Measurements from ENCODE around the gene PRRT4.

DNA sequence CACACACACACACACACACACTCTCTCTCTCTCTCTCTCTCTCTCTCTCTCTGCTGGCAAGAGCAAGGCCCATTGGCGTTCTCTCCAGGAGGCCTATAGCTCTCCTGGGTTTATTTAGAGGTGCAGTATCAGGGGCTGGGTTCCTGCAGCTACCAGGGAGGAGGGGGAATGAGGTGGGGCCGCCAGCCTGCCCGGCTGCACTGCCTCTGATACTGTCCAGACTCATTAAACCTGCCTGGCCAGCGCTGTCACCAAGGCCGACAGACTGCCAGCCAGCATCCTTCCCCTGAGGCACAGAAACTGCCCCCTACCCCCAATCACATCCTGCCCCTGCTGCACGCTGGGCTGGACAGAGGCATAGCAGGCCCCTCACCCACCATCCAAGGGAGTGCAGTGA, 4.3 kb downstream of the PRRT4 start:
- TF ChIP-seq EZH2 (IDR thresholded peaks at IDR 0.05; ENCODE audit: borderline replicate concordance, low read length), result no peak
- TF ChIP-seq, protein P1, sequence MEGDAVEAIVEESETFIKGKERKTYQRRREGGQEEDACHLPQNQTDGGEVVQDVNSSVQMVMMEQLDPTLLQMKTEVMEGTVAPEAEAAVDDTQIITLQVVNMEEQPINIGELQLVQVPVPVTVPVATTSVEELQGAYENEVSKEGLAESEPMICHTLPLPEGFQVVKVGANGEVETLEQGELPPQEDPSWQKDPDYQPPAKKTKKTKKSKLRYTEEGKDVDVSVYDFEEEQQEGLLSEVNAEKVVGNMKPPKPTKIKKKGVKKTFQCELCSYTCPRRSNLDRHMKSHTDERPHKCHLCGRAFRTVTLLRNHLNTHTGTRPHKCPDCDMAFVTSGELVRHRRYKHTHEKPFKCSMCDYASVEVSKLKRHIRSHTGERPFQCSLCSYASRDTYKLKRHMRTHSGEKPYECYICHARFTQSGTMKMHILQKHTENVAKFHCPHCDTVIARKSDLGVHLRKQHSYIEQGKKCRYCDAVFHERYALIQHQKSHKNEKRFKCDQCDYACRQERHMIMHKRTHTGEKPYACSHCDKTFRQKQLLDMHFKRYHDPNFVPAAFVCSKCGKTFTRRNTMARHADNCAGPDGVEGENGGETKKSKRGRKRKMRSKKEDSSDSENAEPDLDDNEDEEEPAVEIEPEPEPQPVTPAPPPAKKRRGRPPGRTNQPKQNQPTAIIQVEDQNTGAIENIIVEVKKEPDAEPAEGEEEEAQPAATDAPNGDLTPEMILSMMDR (conservative IDR thresholded peaks at IDR 0.05 in 1 of 2, IDR thresholded peaks at IDR 0.05 in 1 of 2; ENCODE audit: extremely low read depth in 1 of 2, insufficient read depth in 1 of 2, low read depth in 1 of 2, low read length in 2 of 2), result no peak
